OCI-LY7 (cell line): ENCODE data around the gene TTLL10.

ENCODE experiments used
- EZH2phosphoT487 ChIP-seq: fragments of 200-600 bp; sonication (generic); IDR thresholded peaks from 2 replicates; pipeline ENCODE4 v1.6.1; 2018; ENCODE audit warnings: low read depth, borderline replicate concordance, mild to moderate bottlenecking, mixed run types, antibody characterized with exemption, low read length, moderate library complexity, mixed read lengths
- TF ChIP-seq, protein P1 (sequence below): fragments of 200-600 bp; sonication (generic); conservative IDR thresholded peaks from 2 replicates; pipeline ENCODE4 v1.5.1; 2014; ENCODE audit warnings: mild to moderate bottlenecking, antibody characterized with exemption, low read length, moderate library complexity, mixed read lengths

DNA sequence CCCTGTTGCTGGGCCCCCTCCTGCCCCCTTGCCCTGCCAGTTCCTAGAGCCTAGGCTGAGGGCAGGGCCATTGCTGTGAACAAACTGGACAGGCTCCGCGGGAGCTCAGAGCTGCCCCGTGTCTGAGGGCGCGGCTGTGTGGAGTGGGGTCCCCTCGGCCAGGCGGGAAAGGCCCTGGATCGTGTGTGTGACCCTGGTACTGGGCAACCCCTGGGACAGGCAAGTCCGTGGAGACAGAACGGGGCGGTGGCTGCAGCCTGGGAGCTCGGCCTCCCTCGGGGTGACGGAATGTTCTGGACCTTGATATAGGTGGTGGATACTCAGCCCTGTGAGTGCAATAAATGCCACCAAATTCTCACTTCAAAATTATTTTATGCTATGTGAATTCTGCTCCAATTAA lies 30.0 kb upstream of the TTLL10 start:
- TF ChIP-seq, protein P1, sequence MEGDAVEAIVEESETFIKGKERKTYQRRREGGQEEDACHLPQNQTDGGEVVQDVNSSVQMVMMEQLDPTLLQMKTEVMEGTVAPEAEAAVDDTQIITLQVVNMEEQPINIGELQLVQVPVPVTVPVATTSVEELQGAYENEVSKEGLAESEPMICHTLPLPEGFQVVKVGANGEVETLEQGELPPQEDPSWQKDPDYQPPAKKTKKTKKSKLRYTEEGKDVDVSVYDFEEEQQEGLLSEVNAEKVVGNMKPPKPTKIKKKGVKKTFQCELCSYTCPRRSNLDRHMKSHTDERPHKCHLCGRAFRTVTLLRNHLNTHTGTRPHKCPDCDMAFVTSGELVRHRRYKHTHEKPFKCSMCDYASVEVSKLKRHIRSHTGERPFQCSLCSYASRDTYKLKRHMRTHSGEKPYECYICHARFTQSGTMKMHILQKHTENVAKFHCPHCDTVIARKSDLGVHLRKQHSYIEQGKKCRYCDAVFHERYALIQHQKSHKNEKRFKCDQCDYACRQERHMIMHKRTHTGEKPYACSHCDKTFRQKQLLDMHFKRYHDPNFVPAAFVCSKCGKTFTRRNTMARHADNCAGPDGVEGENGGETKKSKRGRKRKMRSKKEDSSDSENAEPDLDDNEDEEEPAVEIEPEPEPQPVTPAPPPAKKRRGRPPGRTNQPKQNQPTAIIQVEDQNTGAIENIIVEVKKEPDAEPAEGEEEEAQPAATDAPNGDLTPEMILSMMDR = no peak
- no peak for TF ChIP-seq EZH2phosphoT487
